Stimulated activated CD4-positive, alpha-beta T cell treated with anti-CD3 and anti-CD28 coated beads, Interleukin-15, amount 100 ng/mL, for 48 hours (primary cell): ENCODE data around the gene LGALS14.
"Not testable (repeated sequence)": the region's sequence is repeated elsewhere in the genome, so short reads cannot be mapped to it uniquely, and the experiment has no call there.

Source experiments
- DNase-seq, 2 donors: peaks; one replicate each; pipeline ENCODE4 v3.0.0-alpha.2; 2020; ENCODE audit warnings: low read depth in 2 of 2

Gene LGALS14

GRCh38 chr19:39704181-39705044, at the start of gene LGALS14:
LGALS14 (plus strand) TSS chr19:39704481; CDS start chr19:39704529, 48 bp downstream.
- peak in 1 of 2 donors; percentile 14 for DNase-seq

- no peak for DNase-seq
These were observed 48.7 kb upstream of the LGALS14 start, which contains the start of gene LGALS16 for GRCh38 chr19:39655613-39656012. LGALS16 (plus strand) TSS chr19:39655913; CDS start chr19:39655962, 49 bp downstream.

DNA sequence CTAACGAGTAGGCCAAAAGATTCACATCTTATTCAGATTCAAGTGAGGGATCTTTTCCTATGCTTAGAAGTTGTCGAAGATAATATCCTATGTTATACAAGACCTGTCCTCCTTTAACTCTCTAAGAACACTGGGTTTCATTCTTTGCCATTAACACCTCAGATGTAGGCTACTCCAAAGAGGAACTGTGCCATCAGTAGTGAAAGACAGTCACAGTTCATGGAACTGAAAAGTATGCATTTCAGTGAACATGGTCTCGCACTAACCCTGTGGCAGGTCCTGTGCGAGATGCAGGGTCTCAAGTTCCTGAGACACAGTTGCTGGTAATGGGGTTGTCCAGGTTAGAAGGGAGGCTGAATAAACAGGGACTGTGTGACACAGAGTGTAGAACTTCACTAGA, 44.5 kb upstream of the LGALS14 start:
- no peak for DNase-seq

GRCh38 chr19:39660661-39661060, 43.6 kb upstream of the LGALS14 start:
- DNase-seq = no peak

DNA sequence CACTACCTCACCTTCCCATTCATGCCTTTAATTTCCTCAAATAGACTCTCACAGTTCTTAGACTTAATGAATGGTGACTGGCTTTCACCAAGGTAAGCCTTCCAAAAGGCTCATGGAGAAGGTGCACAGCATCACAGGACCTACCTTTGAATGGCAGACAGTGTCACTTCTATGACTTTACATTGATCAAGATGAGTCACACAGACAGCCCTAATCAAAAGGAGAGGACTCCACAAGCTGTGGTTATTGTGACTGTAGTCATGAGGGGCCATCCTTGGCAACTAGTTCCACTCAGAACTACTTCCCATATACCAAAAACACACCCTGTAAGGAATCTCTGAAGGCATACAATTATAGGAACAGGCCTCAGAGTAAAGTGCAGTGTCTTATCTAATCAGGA, 42.7 kb upstream of the LGALS14 start:
- DNase-seq = no peak

DNA sequence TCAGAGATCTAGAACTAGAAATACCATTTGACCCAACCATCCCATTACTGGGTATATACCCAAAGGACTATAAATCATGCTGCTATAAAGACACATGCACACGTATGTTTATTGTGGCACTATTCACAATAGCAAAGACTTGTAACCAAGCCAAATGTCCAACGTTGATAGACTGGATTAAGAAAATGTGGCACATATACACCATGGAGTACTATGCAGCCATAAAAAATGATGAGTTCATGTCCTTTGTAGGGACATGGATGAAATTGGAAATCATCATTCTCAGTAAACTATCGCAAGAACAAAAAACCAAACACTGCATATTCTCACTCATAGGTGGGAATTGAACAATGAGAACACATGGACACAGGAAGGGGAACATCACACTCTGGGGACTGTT, 34.4 kb upstream of the LGALS14 start:
- DNase-seq = not testable (repeated sequence)

GRCh38 chr19:39670998-39671397, 33.3 kb upstream of the LGALS14 start:
- DNase-seq = no peak

DNA sequence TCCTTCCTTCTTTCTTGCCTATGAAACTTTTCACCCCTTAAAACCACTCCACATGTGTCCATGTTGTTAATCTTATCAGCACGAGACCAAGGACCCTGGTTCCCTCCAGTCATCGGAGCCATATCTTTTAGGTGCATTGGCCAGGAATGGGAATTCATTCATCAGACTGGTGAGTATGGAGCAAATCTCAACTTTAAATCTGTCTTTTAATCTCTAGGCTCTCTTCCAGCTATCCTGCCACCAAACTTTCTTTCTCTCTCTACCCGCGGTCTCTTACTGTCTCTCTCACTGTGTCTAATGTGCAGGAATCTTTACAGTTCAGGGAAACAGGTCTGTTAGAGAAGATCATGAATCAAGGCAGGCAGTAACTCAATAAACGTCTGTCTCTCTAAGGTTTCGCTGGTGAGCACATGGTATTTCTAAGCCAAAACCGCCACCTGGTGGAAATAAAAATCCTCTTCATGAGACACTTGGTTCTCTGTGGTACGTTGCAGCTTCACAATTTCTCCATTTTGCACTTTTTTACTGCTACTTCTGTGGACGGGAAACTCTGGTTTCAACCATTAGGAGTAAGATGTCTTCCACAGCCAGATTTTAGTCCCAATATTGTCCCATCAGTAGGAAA, 32.4 kb upstream of the LGALS14 start:
- DNase-seq = no peak

GRCh38 chr19:39672473-39672872, 31.8 kb upstream of the LGALS14 start:
- no peak for DNase-seq

GRCh38 chr19:39673862-39674261, 30.4 kb upstream of the LGALS14 start:
- DNase-seq = not testable (repeated sequence)

- no peak for DNase-seq
These were observed 28.3 kb upstream of the LGALS14 start for GRCh38 chr19:39676004-39676403.

GRCh38 chr19:39677961-39678889, 26.1 kb upstream of the LGALS14 start:
- DNase-seq = no peak

- peak; percentile 49 to 56 for DNase-seq
These were observed 25.1 kb upstream of the LGALS14 start for GRCh38 chr19:39679056-39679790.

DNA sequence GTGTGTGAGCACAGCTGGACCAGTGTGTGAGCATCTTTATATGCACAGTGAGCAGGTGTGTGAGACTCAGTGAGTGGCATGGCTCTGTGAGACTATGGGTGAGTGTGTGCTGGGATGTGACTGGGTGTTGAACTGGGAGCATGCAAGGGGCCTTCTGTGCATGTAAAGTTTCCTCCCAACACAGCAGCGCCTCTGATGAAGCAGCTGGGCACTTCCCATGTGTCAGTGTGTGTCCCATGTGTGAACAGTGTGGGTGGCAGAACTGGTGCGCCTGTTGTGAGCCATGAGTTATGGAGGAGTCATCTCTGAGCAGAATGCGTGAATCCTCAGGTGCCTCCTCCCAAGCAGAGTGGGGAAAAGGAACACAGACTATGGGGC, 24.5 kb upstream of the LGALS14 start:
- DNase-seq = peak; percentile 47 to 51

DNA sequence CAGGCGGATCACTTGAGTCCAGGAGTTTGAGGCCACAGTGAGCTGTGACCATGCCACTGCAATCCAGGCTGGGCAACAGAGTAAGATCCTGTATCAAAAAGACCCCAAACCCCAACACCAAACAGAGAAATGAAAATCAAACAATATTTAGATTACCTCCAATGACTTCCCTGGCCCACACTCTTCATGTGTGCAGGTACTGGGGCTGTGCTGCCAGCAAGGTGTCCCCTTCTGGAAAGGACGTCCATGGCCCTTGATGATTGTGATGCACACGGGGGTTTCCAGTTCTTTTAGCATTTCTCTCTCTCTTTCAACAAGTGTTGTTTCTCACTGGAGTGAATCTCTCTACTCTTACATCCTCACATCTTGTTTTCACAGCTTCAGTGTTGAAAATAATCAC, 23.7 kb upstream of the LGALS14 start:
- DNase-seq = no peak

DNA sequence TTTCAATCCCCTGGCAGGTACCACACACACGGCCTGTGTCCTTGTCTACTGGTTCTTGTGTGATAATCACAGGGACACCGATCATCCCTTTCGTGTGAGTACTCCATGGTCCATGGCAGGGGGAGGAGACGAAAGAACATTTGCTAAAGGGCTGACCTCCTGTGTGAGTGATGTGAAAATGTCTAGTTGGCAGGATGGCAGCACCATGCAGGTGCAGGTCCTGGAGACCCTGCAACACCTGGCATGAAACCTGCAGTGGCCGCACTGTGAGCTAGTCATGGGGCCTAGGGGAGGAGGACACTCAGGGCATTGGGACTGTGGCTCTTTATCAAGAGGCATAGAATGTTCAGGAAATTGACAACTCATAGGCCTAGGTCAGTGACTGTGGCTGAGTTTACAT, 22.9 kb upstream of the LGALS14 start:
- no peak for DNase-seq

- DNase-seq = no peak
These were observed 20.0 kb upstream of the LGALS14 start for GRCh38 chr19:39684267-39684666.

DNA sequence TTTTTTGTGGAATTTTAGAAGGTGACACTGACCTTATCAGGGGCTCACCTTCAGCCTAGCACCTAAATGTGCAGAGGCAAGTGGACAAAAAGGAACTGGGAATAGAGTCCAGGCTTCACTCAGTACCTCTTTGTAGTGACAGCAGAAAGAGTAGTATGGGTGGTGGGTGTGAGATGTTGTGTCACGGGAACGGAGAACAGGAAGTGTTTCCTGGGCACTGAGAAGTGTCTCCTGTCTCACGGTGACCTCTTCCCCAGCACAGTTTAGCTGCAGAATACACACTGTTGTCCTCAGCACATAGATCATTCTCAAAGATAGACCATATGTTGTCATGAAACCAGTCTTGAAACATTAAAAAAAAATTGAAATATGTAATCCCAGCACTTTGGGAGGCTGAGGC, 17.5 kb upstream of the LGALS14 start:
- DNase-seq = no peak

DNA sequence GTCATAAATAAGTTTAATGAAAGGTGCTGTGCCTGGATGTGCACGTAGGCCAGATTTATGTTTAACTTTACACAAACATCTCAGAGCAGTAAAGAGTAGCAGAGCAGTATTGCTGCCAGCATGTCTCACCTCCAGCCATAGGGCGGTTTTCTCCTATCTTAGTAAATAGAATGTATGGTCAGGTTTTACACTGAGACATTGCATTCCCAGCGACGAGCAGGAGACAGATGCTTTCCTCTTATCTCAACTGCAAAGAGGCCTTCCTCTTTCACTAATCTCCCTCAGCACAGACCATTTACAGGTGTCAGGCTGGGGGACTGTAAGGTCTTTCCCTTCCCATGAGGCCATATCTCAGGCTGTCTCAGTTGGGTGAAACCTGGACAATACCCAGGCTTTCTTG, 15.6 kb upstream of the LGALS14 start:
- not testable (repeated sequence) for DNase-seq

DNA sequence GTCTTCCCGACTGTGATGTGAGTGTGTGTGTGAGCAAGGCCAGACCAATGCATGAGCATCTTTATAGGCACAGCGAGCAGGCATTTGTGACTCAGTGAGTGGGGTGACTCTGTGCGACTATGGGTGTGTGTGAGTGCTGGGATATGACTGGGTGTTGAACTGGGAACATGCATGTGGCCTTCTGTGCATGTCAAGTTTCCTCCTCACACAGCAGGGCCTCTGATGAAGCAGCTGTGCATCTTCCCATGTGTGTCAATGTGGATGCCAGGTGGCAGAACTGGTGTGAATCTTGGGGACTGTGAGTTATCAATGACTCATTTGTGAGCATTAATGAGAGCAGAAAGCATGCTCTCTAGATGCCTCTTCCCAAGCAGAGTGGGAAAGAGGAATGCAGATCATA, 12.1 kb upstream of the LGALS14 start:
- no peak for DNase-seq

DNA sequence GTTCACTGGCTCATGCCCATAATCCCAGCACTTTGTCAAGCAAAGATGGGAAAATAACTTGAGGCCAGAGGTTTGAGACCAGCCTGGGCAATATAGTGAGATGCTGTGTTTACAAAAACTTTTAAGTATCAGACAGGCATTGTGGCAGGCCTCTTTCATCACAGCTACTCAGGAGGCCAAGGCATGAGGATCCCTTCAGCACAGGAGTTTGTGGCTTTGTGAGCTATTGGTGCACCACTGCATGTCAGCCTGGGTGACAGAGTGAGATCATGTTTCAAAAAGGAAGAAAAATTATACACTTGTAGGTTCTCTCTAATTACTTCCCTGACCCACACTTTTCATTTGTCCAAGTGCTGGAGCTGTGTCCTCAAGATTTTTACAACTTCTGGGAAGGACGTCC, 11.5 kb upstream of the LGALS14 start:
- no peak for DNase-seq
